ENCODE measurements around the gene FAM110C. TPM values are rescaled to one million over a fixed set of nuclear protein-coding genes. Genes with fewer than 3 reads are reported as not detected.

The FAM110C gene
- total and polyA plus RNA-seq, 4 donors = 4.8 to 18.2 (median 5.0) TPM

- TF ChIP-seq, protein P1, sequence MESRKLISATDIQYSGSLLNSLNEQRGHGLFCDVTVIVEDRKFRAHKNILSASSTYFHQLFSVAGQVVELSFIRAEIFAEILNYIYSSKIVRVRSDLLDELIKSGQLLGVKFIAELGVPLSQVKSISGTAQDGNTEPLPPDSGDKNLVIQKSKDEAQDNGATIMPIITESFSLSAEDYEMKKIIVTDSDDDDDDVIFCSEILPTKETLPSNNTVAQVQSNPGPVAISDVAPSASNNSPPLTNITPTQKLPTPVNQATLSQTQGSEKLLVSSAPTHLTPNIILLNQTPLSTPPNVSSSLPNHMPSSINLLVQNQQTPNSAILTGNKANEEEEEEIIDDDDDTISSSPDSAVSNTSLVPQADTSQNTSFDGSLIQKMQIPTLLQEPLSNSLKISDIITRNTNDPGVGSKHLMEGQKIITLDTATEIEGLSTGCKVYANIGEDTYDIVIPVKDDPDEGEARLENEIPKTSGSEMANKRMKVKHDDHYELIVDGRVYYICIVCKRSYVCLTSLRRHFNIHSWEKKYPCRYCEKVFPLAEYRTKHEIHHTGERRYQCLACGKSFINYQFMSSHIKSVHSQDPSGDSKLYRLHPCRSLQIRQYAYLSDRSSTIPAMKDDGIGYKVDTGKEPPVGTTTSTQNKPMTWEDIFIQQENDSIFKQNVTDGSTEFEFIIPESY (IDR thresholded peaks at IDR 0.05) = no peak
- TF ChIP-seq RAD21 (IDR thresholded peaks at IDR 0.05) = no peak
Measured at GRCh38 chr2:51613-52012, 5.3 kb upstream of the FAM110C start (continued).

- Histone ChIP-seq H3K4me3 (ENCODE audit: low read depth in 1 of 3, low read length in 3 of 3) (no peak overlapping the region), H3K9ac (ENCODE audit: low read depth in 1 of 2, low read length in 2 of 2) (no peak overlapping the region), H3K36me3 (ENCODE audit: control insufficient read depth in 4 of 4, insufficient read depth in 3 of 4, low read depth in 1 of 4, low read length in 3 of 4) (no peaks in the 10 kb centered on the region), H3K4me1 (ENCODE audit: control insufficient read depth in 4 of 4, insufficient read depth in 4 of 4, low read length in 3 of 4) (peaks cover 4 to 31% (median 20%) of the 10 kb centered on the region in 4 donors), H3K27ac (ENCODE audit: low read depth in 1 of 2, low read length in 2 of 2) (peak overlapping the region; percentile 97 to 99), H3K27me3 (ENCODE audit: control insufficient read depth in 4 of 4, insufficient read depth in 4 of 4, low read length in 3 of 4) (no peaks in the 10 kb centered on the region), H3K9me3 (ENCODE audit: control insufficient read depth in 4 of 4, low read length in 3 of 4) (no peaks in the 10 kb centered on the region)
- WGBS = 27% methylated on average over 3 of the region's 3 CpGs
- TF ChIP-seq CTCF (IDR thresholded peaks at IDR 0.05; ENCODE audit: low read depth, low read length, missing input control) = no peak
- TF ChIP-seq HNF4G (IDR thresholded peaks at IDR 0.05) = peak; percentile 14
- peak; percentile 65 to 71 for TF ChIP-seq HNF4A (conservative IDR thresholded peaks at IDR 0.05)
- TF ChIP-seq MAX (IDR thresholded peaks at IDR 0.05) = no peak
- TF ChIP-seq TAF1 (conservative IDR thresholded peaks at IDR 0.05) = no peak
- no peak for TF ChIP-seq FOXA2 (IDR thresholded peaks at IDR 0.05)
- no peak for TF ChIP-seq RAD21 (IDR thresholded peaks at IDR 0.05)
- no peak for DNase-seq (ENCODE audit: low spot score)
Measured at GRCh38 chr2:47737-48136, 1.4 kb upstream of the FAM110C start.

DNA sequence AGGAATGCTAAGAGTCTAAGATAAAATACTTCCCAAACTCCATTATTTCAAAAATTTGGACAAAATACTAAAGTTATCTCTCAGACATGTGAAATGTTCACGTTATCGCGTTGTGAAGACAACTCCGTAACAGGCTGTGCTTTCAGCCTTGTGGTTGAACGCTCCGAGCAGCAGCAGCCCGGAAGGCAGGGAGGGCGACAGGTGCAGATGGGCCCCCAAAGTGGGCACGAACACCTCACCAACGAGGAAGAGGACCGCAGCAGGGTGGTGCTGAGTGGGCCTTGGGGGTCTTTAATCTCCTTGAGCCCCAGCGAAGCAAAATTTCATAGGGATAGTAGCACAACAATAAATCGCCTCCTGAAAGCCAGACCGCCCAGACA is 1.0 kb upstream of the FAM110C start:
- Histone ChIP-seq H3K36me3 (ENCODE audit: control insufficient read depth in 4 of 4, insufficient read depth in 3 of 4, low read depth in 1 of 4, low read length in 3 of 4) (peaks cover 0 to under 1% (median 0%) of the 10 kb centered on the region in 4 donors), H3K27me3 (ENCODE audit: control insufficient read depth in 4 of 4, insufficient read depth in 4 of 4, low read length in 3 of 4) (no peaks in the 10 kb centered on the region), H3K9ac (ENCODE audit: low read depth in 1 of 2, low read length in 2 of 2) (peak overlapping the region; percentile 36 to 41), H3K27ac (ENCODE audit: low read depth in 1 of 2, low read length in 2 of 2) (peak overlapping the region; percentile 97 to 99), H3K4me1 (ENCODE audit: control insufficient read depth in 4 of 4, insufficient read depth in 4 of 4, low read length in 3 of 4) (peaks cover 4 to 32% (median 23%) of the 10 kb centered on the region in 4 donors), H3K4me3 (ENCODE audit: low read depth in 1 of 3, low read length in 3 of 3) (peak overlapping the region; percentile 49 to 91 (median 65)), H3K9me3 (ENCODE audit: control insufficient read depth in 4 of 4, low read length in 3 of 4) (no peaks in the 10 kb centered on the region)
- 41% methylated on average over 14 of the region's 14 CpGs for WGBS
- no peak for DNase-seq (ENCODE audit: low spot score)
- TF ChIP-seq FOXA2 (IDR thresholded peaks at IDR 0.05) (no peak), YY1 (IDR thresholded peaks at IDR 0.05) (no peak), JUND (IDR thresholded peaks at IDR 0.05) (no peak), RXRA (IDR thresholded peaks at IDR 0.05) (no peak), HNF4A (conservative IDR thresholded peaks at IDR 0.05) (no peak), NR2F2 (IDR thresholded peaks at IDR 0.05) (no peak), EGR1 (IDR thresholded peaks at IDR 0.05; ENCODE audit: low read depth in 2 of 2) (no peak), TAF1 (conservative IDR thresholded peaks at IDR 0.05) (no peak), CTCF (IDR thresholded peaks at IDR 0.05; ENCODE audit: low read depth, low read length, missing input control) (no peak), HNF4G (IDR thresholded peaks at IDR 0.05) (no peak), MAX (IDR thresholded peaks at IDR 0.05) (no peak), SP1 (IDR thresholded peaks at IDR 0.05) (no peak), RAD21 (IDR thresholded peaks at IDR 0.05) (no peak), GABPA (IDR thresholded peaks at IDR 0.05 in 1 of 2, conservative IDR thresholded peaks at IDR 0.05 in 1 of 2) (no peak)
- TF ChIP-seq, protein P2, sequence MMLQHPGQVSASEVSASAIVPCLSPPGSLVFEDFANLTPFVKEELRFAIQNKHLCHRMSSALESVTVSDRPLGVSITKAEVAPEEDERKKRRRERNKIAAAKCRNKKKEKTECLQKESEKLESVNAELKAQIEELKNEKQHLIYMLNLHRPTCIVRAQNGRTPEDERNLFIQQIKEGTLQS (IDR thresholded peaks at IDR 0.05) = no peak
- TF ChIP-seq, protein P3, sequence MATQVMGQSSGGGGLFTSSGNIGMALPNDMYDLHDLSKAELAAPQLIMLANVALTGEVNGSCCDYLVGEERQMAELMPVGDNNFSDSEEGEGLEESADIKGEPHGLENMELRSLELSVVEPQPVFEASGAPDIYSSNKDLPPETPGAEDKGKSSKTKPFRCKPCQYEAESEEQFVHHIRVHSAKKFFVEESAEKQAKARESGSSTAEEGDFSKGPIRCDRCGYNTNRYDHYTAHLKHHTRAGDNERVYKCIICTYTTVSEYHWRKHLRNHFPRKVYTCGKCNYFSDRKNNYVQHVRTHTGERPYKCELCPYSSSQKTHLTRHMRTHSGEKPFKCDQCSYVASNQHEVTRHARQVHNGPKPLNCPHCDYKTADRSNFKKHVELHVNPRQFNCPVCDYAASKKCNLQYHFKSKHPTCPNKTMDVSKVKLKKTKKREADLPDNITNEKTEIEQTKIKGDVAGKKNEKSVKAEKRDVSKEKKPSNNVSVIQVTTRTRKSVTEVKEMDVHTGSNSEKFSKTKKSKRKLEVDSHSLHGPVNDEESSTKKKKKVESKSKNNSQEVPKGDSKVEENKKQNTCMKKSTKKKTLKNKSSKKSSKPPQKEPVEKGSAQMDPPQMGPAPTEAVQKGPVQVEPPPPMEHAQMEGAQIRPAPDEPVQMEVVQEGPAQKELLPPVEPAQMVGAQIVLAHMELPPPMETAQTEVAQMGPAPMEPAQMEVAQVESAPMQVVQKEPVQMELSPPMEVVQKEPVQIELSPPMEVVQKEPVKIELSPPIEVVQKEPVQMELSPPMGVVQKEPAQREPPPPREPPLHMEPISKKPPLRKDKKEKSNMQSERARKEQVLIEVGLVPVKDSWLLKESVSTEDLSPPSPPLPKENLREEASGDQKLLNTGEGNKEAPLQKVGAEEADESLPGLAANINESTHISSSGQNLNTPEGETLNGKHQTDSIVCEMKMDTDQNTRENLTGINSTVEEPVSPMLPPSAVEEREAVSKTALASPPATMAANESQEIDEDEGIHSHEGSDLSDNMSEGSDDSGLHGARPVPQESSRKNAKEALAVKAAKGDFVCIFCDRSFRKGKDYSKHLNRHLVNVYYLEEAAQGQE (IDR thresholded peaks at IDR 0.05) = no peak
- TF ChIP-seq, protein P1 (IDR thresholded peaks at IDR 0.05) = no peak
